ENCODE data around the gene METRNL. TPM values are rescaled to one million over a fixed set of nuclear protein-coding genes. Genes with fewer than 3 reads are reported as not detected.
"Not testable (repeated sequence)": the region's sequence is repeated elsewhere in the genome, so short reads cannot be mapped to it uniquely, and the experiment has no call there.

METRNL gene
- total and polyA plus RNA-seq, 8 donors: 12.7 to 61.8 (median 19.2) TPM

GRCh38 chr17:83132251-83133081, 53.1 kb downstream of the METRNL start:
- H3K27ac ChIP-seq: no peak overlapping the region
- no peak for ATAC-seq
- H3K9me3 ChIP-seq: no peaks in the 10 kb centered on the region
- H3K4me1 ChIP-seq: no peaks in the 10 kb centered on the region
- intact Hi-C loops (cut with DNase I): no loop called here
- DNase-seq: peak in 1 of 4 donors; percentile 55
- no peak overlapping the region for H3K4me3 ChIP-seq
- TF ChIP-seq, protein P1, sequence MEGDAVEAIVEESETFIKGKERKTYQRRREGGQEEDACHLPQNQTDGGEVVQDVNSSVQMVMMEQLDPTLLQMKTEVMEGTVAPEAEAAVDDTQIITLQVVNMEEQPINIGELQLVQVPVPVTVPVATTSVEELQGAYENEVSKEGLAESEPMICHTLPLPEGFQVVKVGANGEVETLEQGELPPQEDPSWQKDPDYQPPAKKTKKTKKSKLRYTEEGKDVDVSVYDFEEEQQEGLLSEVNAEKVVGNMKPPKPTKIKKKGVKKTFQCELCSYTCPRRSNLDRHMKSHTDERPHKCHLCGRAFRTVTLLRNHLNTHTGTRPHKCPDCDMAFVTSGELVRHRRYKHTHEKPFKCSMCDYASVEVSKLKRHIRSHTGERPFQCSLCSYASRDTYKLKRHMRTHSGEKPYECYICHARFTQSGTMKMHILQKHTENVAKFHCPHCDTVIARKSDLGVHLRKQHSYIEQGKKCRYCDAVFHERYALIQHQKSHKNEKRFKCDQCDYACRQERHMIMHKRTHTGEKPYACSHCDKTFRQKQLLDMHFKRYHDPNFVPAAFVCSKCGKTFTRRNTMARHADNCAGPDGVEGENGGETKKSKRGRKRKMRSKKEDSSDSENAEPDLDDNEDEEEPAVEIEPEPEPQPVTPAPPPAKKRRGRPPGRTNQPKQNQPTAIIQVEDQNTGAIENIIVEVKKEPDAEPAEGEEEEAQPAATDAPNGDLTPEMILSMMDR (IDR thresholded peaks at IDR 0.05): no peak
- peaks cover 0 to 16% of the 10 kb centered on the region in 2 donors for H3K27me3 ChIP-seq
- H3K36me3 ChIP-seq: no peaks in the 10 kb centered on the region

DNA sequence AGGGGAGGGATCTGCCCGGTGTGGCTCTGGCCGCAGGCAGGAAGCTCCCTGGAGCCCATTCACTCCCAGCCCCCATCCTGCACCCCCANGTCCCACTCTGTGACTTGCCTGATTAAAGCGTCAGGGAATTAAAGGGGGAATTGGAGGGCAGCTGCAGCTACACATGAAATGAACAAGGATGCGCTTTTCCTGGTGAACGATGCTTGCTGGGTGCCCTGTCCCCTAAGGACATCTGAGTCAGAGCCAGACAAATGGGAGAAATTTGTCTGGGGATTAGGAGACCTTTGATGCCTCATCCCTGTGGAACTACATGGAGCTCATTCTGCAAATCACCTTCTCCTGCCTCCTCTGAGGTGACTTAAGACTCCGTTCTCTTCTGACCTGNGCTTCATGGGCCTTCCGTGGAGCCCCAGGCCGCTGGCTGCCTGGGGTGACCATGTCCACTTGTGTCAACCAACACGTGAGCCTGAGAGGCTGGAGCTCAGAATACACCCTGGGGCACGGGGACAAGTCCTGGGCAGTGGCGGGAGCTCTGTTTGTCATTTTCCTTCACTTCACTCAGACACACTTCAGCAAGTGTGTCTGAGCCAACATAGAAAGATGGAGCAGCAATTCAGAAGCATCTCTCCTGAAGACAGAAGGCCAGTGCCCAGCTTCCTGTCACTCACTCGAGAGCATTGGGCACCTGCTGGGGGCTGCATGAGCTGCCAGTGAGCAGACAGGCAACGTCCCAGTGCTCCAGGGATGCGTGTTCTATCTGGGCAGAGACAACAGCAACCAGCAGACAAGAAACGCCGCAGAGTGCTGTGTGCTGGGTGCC, 54.1 kb downstream of the METRNL start:
- Histone ChIP-seq H3K27me3 (peaks cover 0 to 24% of the 10 kb centered on the region in 2 donors), H3K36me3 (no peaks in the 10 kb centered on the region), H3K27ac (no peak overlapping the region), H3K4me1 (no peaks in the 10 kb centered on the region), H3K4me3 (no peak overlapping the region), H3K9me3 (no peaks in the 10 kb centered on the region)
- ATAC-seq (no peak), DNase-seq (peak in 1 of 4 donors; percentile 46)
- intact Hi-C loops (cut with DNase I): no loop called here
- TF ChIP-seq, protein P1 (IDR thresholded peaks at IDR 0.05): no peak

GRCh38 chr17:83134456-83134855, 55.0 kb downstream of the METRNL start:
- H3K27ac ChIP-seq; H3K4me3 ChIP-seq; H3K36me3 ChIP-seq; intact Hi-C loops (cut with DNase I); ATAC-seq; H3K4me1 ChIP-seq; H3K9me3 ChIP-seq: not testable (repeated sequence)
- DNase-seq: peak in 1 of 4 donors; percentile 10
- peaks cover 0 to 28% of the 10 kb centered on the region in 2 donors for H3K27me3 ChIP-seq

GRCh38 chr17:83135692-83136091, 56.3 kb downstream of the METRNL start:
- Histone ChIP-seq H3K9me3 (no peaks in the 10 kb centered on the region), H3K36me3 (no peaks in the 10 kb centered on the region), H3K4me3 (no peak overlapping the region), H3K4me1 (no peaks in the 10 kb centered on the region), H3K27ac (no peak overlapping the region), H3K27me3 (peaks cover 0 to 28% of the 10 kb centered on the region in 2 donors)
- TF ChIP-seq, protein P1 (IDR thresholded peaks at IDR 0.05): no peak
- peak in 1 of 4 donors; percentile 49 for DNase-seq
- ATAC-seq: no peak
- intact Hi-C loops (cut with DNase I): no loop called here

DNA sequence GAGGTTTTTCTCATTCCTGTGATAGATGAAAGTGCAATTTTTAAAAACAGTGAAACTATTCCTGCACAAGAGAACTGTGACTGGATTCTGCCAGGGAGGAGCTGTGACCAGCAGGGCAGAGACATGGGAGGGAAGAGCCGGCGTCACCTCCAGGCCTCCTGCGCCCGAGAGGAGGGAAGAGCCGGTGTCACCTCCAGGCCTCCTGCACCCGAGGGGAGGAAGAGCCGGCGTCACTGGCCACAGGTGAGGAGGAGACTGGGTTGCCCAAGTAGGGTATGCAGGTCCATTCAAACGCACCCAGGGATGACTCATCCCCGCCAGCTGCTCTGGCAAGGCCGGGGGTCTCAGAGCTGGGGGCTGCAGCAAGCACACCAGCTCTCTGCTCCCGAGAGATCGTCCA, 56.7 kb downstream of the METRNL start:
- Histone ChIP-seq H3K27ac (no peak overlapping the region), H3K27me3 (peaks cover 0 to 28% of the 10 kb centered on the region in 2 donors), H3K4me3 (no peak overlapping the region), H3K9me3 (no peaks in the 10 kb centered on the region), H3K4me1 (no peaks in the 10 kb centered on the region), H3K36me3 (no peaks in the 10 kb centered on the region)
- ATAC-seq (no peak), DNase-seq (peak in 1 of 4 donors; percentile 47)
- intact Hi-C loops (cut with DNase I): no loop called here
- TF ChIP-seq, protein P1 (IDR thresholded peaks at IDR 0.05): no peak
